Fibroblast of lung (primary cell): Measurements from ENCODE around the gene MYO1E. TPM values are rescaled to one million over a fixed set of nuclear protein-coding genes. Genes with fewer than 3 reads are reported as not detected.

ENCODE experiments used
- DNase-seq, 2 donors: peaks; one replicate each; pipeline versions ENCODE4 v3.0.0 to v3.0.0-alpha.2; 2010; ENCODE audit warnings: low read depth in 2 of 2
- H2AFZ ChIP-seq: 2 replicates; pipeline ENCODE4 v1.5.1; 2012; ENCODE audit warnings: low read length, control low read depth, inconsistent platforms
- H3K27ac ChIP-seq: 2 replicates; pipeline ENCODE4 v1.5.1; 2011; ENCODE audit warnings: low read length, control low read depth; ENCODE audit not compliant: insufficient read depth
- H3K27me3 ChIP-seq: 2 replicates; pipeline ENCODE4 v1.5.1; 2011; ENCODE audit warnings: mild to moderate bottlenecking, low read length; ENCODE audit not compliant: control insufficient read depth, insufficient read depth
- H3K36me3 ChIP-seq: 2 replicates; pipeline ENCODE4 v1.5.1; 2011; ENCODE audit warnings: low read length; ENCODE audit not compliant: control insufficient read depth, insufficient read depth
- H3K4me1 ChIP-seq: 2 replicates; pipeline ENCODE4 v1.5.1; 2011; ENCODE audit warnings: low read length; ENCODE audit not compliant: control insufficient read depth, insufficient read depth; ENCODE audit errors: extremely low read depth
- H3K4me2 ChIP-seq: 2 replicates; pipeline ENCODE4 v1.5.1; 2011; ENCODE audit warnings: low read length, control low read depth; ENCODE audit not compliant: insufficient read depth; ENCODE audit errors: extremely low read depth
- H3K4me3 ChIP-seq, 4 experiments: fragments of 200-600 bp in 1 of 4; sonication (generic) in 1 of 4; replicated peaks in 1 of 4; 2 replicates each; pipeline ENCODE4 v1.5.1; 2011 to 2016; ENCODE audit warnings: low read length in 4 of 4, low read depth in 3 of 4, mild to moderate bottlenecking in 3 of 4, control low read depth in 2 of 4, inconsistent platforms in 1 of 4, mixed read lengths in 1 of 4; ENCODE audit not compliant: insufficient read depth in 1 of 4; ENCODE audit errors: control extremely low read depth in 1 of 4
- H3K79me2 ChIP-seq: 2 replicates; pipeline ENCODE4 v1.5.1; 2012; ENCODE audit warnings: mild to moderate bottlenecking, low read length, inconsistent platforms; ENCODE audit not compliant: control insufficient read depth, insufficient read depth
- H3K9ac ChIP-seq: 2 replicates; pipeline ENCODE4 v1.5.1; 2011; ENCODE audit warnings: mild to moderate bottlenecking, low read length, control low read depth; ENCODE audit not compliant: insufficient read depth
- H3K9me3 ChIP-seq: 2 replicates; pipeline ENCODE4 v1.5.1; 2012; ENCODE audit warnings: low read depth, low read length; ENCODE audit not compliant: control insufficient read depth, insufficient read depth
- H4K20me1 ChIP-seq: 2 replicates; pipeline ENCODE4 v1.5.1; 2011; ENCODE audit warnings: low read length; ENCODE audit not compliant: control insufficient read depth, insufficient read depth; ENCODE audit errors: extremely low read depth
- EZH2 ChIP-seq: IDR thresholded peaks from 2 replicates; pipeline ENCODE4 v1.5.1; 2012; ENCODE audit warnings: low read length, control low read depth, mild to moderate bottlenecking; ENCODE audit errors: missing control alignments
- polyA plus RNA-seq, 2 donors: library from polyadenylated mRNA; depleted of rRNA in 1 of 2; stranded (reverse) in 1 of 2; unstranded in 1 of 2; fragments of >200 nt; gene quantifications; 2 replicates each; pipeline ENCODE4 v1.2.1, GENCODE V29; 2011 to 2012; ENCODE audit warnings: missing spikeins in 1 of 2
- total RNA-seq: library from RNA; depleted of rRNA; stranded (reverse); fragments of >200 nt; gene quantifications from 2 replicates; pipeline ENCODE4 v1.2.1, GENCODE V29; 2014
- TF ChIP-seq, protein P1 (sequence below), 2 donors: IDR thresholded peaks in 1 of 2; conservative IDR thresholded peaks in 1 of 2; 1 replicate in 1 of 2; 2 replicates in 1 of 2; pipeline ENCODE4 v1.5.1; 2011 to 2012; ENCODE audit warnings: low read length in 2 of 2, control low read depth in 1 of 2, inconsistent platforms in 1 of 2, low read depth in 1 of 2, mild to moderate bottlenecking in 1 of 2

MYO1E gene
- total and polyA plus RNA-seq, 2 donors (not counting 1 experiment from before 2014, with no cell fraction given): 27.6 to 84.0 TPM

DNA sequence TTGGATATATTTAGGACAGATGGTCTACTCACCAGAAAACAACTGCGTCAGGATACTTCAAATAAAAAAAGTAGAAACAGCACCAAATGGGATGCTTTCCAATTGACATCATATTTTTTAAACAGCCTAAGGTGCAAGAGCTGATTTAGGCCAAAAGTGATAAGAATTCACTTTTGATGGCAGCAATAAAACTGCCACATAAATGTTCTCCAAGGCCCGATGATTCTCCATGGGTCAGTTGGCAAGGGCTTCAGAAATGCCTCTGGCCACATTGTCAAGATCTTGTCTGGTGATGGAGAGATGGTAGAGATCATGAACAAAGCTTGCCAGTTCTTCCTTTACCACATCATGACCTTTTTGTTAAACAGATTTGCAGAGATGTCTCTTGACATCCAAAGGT lies 127.1 kb downstream of the MYO1E start:
- Histone ChIP-seq H3K4me3 (no peak overlapping the region), H3K36me3 (no peaks in the 10 kb centered on the region), H2AFZ (no peak overlapping the region), H4K20me1 (no peaks in the 10 kb centered on the region), H3K27me3 (no peaks in the 10 kb centered on the region), H3K9me3 (no peaks in the 10 kb centered on the region), H3K9ac (no peak overlapping the region), H3K4me1 (no peaks in the 10 kb centered on the region), H3K79me2 (no peaks in the 10 kb centered on the region), H3K4me2 (no peak overlapping the region), H3K27ac (no peak overlapping the region)
- no peak for TF ChIP-seq EZH2
- TF ChIP-seq, protein P1, sequence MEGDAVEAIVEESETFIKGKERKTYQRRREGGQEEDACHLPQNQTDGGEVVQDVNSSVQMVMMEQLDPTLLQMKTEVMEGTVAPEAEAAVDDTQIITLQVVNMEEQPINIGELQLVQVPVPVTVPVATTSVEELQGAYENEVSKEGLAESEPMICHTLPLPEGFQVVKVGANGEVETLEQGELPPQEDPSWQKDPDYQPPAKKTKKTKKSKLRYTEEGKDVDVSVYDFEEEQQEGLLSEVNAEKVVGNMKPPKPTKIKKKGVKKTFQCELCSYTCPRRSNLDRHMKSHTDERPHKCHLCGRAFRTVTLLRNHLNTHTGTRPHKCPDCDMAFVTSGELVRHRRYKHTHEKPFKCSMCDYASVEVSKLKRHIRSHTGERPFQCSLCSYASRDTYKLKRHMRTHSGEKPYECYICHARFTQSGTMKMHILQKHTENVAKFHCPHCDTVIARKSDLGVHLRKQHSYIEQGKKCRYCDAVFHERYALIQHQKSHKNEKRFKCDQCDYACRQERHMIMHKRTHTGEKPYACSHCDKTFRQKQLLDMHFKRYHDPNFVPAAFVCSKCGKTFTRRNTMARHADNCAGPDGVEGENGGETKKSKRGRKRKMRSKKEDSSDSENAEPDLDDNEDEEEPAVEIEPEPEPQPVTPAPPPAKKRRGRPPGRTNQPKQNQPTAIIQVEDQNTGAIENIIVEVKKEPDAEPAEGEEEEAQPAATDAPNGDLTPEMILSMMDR (conservative IDR thresholded peaks at IDR 0.05 in 1 of 2, IDR thresholded peaks at IDR 0.05 in 1 of 2; ENCODE audit: low read depth in 1 of 2, low read length in 2 of 2): no peak
- DNase-seq: no peak

DNA sequence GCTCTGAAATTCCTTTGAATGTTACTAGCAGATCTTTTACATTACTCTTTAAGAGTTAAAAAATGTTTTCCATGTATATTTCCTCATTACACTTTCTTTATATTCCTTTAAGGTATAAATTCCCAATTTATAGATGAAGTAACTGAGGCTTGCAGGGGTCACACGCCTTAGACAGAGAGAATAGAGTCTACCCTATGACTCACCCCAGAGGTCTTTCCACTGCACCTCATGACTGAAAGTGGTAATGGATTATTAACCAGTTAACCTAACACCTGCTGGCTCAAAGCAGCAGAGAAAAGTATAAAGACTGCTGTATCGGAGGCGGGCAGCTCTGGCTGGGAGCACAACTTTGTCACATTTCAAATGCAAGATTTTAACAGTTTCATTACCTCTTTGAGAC lies 128.3 kb downstream of the MYO1E start:
- H3K9me3 ChIP-seq: no peaks in the 10 kb centered on the region
- no peak overlapping the region for H3K4me2 ChIP-seq
- no peak for DNase-seq
- H3K9ac ChIP-seq: no peak overlapping the region
- H3K27ac ChIP-seq: no peak overlapping the region
- no peak for TF ChIP-seq EZH2
- TF ChIP-seq, protein P1 (conservative IDR thresholded peaks at IDR 0.05 in 1 of 2, IDR thresholded peaks at IDR 0.05 in 1 of 2; ENCODE audit: low read depth in 1 of 2, low read length in 2 of 2): no peak
- no peaks in the 10 kb centered on the region for H3K79me2 ChIP-seq
- no peak overlapping the region for H3K4me3 ChIP-seq
- no peaks in the 10 kb centered on the region for H4K20me1 ChIP-seq
- H3K36me3 ChIP-seq: no peaks in the 10 kb centered on the region
- no peak overlapping the region for H2AFZ ChIP-seq
- H3K27me3 ChIP-seq: no peaks in the 10 kb centered on the region
- H3K4me1 ChIP-seq: no peaks in the 10 kb centered on the region

DNA sequence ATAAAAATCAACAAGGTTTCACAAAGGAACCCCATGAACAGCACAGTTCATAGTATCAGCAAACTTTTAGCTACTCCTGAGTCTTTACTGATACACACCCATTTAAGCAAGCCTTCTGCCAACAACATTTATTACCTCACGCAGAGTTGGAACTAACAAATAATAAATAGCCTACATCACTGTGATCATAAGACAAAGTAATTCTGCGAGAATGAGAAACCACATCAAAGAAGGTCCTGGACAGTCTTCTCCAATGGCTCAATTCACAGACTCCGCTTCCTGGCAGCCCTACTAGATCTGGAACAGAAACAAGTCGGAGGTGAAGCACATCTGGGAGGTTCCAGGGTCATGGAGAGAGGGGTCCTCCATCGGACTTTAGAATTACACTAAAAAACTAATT lies 129.0 kb downstream of the MYO1E start:
- Histone ChIP-seq H3K9me3 (no peaks in the 10 kb centered on the region), H4K20me1 (no peaks in the 10 kb centered on the region), H3K9ac (no peak overlapping the region), H3K4me1 (no peaks in the 10 kb centered on the region), H3K36me3 (no peaks in the 10 kb centered on the region), H3K27ac (no peak overlapping the region), H2AFZ (no peak overlapping the region), H3K4me2 (no peak overlapping the region), H3K4me3 (no peak overlapping the region), H3K27me3 (no peaks in the 10 kb centered on the region), H3K79me2 (no peaks in the 10 kb centered on the region)
- no peak for DNase-seq
- TF ChIP-seq, protein P1 (conservative IDR thresholded peaks at IDR 0.05 in 1 of 2, IDR thresholded peaks at IDR 0.05 in 1 of 2; ENCODE audit: low read depth in 1 of 2, low read length in 2 of 2): no peak
- TF ChIP-seq EZH2: no peak
